ENCODE data around the gene HRH2.
"Not testable (repeated sequence)": the region's sequence is repeated elsewhere in the genome, so short reads cannot be mapped to it uniquely, and the experiment has no call there.

Gene HRH2

GRCh38 chr5:175746851-175747250, 89.0 kb downstream of the HRH2 start:
- DNase-seq: no peak

DNA sequence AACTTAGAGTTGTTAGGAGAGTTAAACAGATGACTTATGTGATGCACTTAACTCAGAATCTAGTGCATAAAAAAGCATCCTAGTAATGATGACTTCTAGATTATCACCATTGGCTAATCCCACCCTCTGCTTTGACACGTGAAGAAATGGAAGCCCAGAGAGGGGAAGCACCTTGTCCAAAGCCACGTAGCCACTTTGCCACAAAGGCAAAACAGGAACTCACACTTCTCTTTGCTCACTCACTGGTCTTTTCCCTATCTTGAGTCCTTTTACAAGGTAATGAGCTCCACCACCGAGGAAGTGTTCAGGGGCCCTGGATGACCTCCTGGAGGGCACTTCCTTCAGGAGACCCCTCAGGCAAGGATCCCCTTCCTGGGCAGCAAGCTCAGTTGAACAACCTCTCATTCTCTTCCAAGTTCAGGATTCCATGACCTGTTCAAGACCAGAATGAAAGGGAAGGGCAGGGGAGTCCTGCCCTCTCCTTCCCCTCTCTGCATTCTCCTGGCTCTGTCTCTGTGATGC, 89.7 kb downstream of the HRH2 start:
- no peak for DNase-seq

DNA sequence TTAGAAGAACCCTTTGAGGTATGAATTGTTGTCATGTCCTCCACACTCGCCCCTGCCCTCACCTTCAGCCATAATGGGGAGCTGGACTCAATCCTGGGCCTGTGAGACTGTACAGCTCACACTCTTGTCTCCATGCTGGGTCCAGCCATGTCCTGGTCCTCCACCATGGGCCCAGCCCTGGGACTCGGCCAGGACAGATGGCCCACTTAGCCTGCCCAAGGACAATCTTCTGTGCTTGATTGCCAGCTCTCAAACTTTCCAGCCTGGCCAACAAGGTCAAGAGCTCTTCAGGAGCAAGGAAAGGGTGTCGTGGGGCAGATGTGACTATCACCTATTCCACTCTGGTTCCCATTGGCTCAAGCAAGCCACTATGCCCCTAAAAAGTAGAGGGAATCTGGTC, 90.8 kb downstream of the HRH2 start:
- no peak for DNase-seq

DNA sequence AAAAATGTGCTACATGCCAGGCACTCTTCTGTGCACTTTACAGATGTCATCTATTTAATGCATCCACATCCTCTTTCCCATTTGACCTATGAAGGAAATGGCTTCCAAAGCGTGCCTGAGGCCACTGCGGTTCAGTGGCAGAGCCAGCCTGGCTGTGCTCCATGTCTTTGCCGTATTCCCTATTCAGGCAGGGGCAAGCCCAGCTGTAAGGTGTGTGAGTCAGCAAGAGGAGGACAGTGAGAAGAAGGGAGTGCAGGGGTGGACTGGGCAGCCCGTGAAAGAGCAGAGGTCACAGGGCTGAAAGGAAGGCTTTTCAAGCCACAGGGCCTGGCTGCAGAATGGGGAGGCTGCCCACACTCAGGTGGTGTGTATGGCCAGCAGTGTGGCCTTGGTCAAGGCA, 91.7 kb downstream of the HRH2 start:
- DNase-seq: no peak

DNA sequence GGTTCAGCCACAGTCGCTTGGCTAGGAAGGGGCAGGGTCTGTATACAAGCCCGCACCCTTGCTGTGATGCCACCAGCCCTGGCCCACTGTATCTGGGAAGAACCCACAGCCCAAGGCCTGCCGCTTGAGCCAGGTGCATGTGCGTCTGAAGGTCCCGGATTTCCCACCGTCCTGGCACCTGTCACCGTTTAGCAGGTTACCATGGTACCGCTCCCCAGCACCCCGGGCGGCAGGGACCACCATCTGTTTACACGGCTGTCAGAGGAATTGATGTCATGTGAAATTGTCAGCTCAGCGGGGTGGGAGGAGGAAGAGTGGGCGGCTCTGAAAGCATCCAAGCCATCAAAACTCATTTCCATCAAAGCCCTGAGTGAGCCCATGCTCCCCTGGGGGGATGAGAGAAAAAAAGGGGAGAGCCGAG, 92.7 kb downstream of the HRH2 start:
- no peak for DNase-seq

- DNase-seq: no peak
Measured at GRCh38 chr5:175751369-175751768, 93.5 kb downstream of the HRH2 start.

DNA sequence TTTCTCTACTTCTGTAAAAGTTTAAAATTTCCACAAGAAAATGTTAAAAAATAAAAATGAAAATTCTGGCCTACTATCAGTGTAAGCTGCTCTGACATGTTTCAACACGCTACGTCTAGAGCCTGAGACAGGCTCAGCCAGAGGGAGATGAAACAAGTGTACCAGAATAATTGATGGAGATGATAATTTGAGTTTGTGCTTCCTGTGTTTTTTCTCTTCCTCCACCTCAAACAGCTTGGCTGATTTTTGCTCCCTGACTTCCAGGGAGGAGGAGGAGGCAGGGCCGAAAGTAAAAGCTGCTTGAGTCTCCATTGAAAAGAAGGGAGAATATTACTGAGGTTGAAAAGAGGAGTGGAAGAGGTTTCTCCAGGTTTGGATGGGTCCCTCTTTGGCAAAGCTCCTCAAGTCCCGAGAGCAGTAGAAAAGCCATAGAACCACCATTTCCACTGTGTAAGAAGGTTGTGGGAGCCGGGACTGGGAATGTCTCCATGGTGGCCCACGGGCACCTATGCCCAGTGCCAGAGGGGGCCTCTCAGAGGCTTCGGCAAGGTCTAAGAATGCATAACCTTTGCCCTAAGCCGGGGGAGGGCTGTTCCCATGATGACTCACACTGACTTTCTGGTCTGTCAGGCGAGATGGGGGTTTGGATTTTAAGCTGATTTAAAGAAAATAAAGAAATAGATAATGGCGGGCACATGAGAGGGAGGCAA, 95.1 kb downstream of the HRH2 start:
- no peak for DNase-seq

- DNase-seq: no peak
Measured at GRCh38 chr5:175753536-175754402, 95.9 kb downstream of the HRH2 start.

GRCh38 chr5:175759991-175760390, 102.1 kb downstream of the HRH2 start:
- DNase-seq: not testable (repeated sequence)
